GM21737 (cell line): ENCODE measurements around the gene HTR1A.

ENCODE experiments used
- ATAC-seq: cut with Tn5 transposase; IDR thresholded peaks from one replicate; pipeline ENCODE4 v1.9.1; 2021; ENCODE audit warnings: mild to moderate bottlenecking, moderate library complexity; ENCODE audit not compliant: unreplicated experiment

Gene HTR1A

GRCh38 chr5:63962279-63962678 lies at the start of gene HTR1A:
TSS of gene HTR1A (minus strand) at chr5:63962445. CDS start at chr5:63961719, 726 bp downstream.
- ATAC-seq = no peak

GRCh38 chr5:64003966-64004365 lies 41.7 kb upstream of the HTR1A start:
- ATAC-seq = no peak

GRCh38 chr5:64000096-64000495 lies 37.9 kb upstream of the HTR1A start:
- no peak for ATAC-seq

- ATAC-seq = no peak
Measured at GRCh38 chr5:63987053-63987452, 24.8 kb upstream of the HTR1A start.

- no peak for ATAC-seq
Measured at GRCh38 chr5:63981864-63982263, 19.6 kb upstream of the HTR1A start.

GRCh38 chr5:63963926-63964325 lies 1.7 kb upstream of the HTR1A start:
- ATAC-seq = no peak

- ATAC-seq = peak; percentile 55
Measured at GRCh38 chr5:63963080-63963735, 963 bp upstream of the HTR1A start.

GRCh38 chr5:63961598-63962161 lies 565 bp downstream of the HTR1A start:
- no peak for ATAC-seq

GRCh38 chr5:63961125-63961597 lies 1.1 kb downstream of the HTR1A start:
- no peak for ATAC-seq

GRCh38 chr5:63960646-63961045 lies 1.6 kb downstream of the HTR1A start:
- no peak for ATAC-seq

- ATAC-seq = no peak
Measured at GRCh38 chr5:63959177-63959982, 2.9 kb downstream of the HTR1A start.

- no peak for ATAC-seq
Measured at GRCh38 chr5:63958654-63959053, 3.6 kb downstream of the HTR1A start.

- ATAC-seq = no peak
Measured at GRCh38 chr5:63957617-63958016, 4.6 kb downstream of the HTR1A start.

- no peak for ATAC-seq
Measured at GRCh38 chr5:63953217-63953616, 9.0 kb downstream of the HTR1A start.

- ATAC-seq = no peak
Measured at GRCh38 chr5:63935103-63935502, 27.1 kb downstream of the HTR1A start.

GRCh38 chr5:63931836-63932235 lies 30.4 kb downstream of the HTR1A start:
- ATAC-seq = no peak

- ATAC-seq = no peak
Measured at GRCh38 chr5:63928451-63928850, 33.8 kb downstream of the HTR1A start.

- no peak for ATAC-seq
Measured at GRCh38 chr5:63923914-63924313, 38.3 kb downstream of the HTR1A start.

GRCh38 chr5:63919763-63920478 lies 42.3 kb downstream of the HTR1A start:
- no peak for ATAC-seq

GRCh38 chr5:63916786-63917185 lies 45.5 kb downstream of the HTR1A start:
- no peak for ATAC-seq

- ATAC-seq = no peak
Measured at GRCh38 chr5:63911871-63912270, 50.4 kb downstream of the HTR1A start.
